HG03060 (cell line): ENCODE results near the gene TBC1D2.
"Not testable (repeated sequence)": the region's sequence is repeated elsewhere in the genome, so short reads cannot be mapped to it uniquely, and the experiment has no call there.

Experiments used
- ATAC-seq: cut with Tn5 transposase; IDR thresholded peaks from one replicate; pipeline ENCODE4 v1.9.1; 2021; ENCODE audit warnings: low read depth, moderate number of reproducible peaks; ENCODE audit not compliant: unreplicated experiment

Gene TBC1D2

DNA sequence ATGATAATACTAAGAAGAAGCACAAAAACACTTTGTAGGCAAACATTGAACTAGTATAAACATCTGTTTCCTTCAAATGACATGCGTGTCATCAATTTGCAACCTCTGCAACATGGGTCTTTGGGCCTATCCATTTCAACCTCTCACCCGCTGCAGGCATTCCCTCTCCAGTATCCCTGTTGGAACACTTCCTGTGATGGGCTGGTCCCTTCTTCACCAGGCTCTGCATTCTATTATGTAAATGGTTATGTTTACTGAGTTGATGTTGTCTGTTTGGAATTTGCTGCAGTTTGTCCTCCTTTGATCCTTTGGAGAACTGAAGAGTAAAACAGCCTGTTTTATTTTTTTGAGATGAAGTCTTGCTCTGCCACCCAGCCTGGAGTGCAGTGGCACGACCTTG is 16.6 kb upstream of the TBC1D2 start:
- no peak for ATAC-seq

DNA sequence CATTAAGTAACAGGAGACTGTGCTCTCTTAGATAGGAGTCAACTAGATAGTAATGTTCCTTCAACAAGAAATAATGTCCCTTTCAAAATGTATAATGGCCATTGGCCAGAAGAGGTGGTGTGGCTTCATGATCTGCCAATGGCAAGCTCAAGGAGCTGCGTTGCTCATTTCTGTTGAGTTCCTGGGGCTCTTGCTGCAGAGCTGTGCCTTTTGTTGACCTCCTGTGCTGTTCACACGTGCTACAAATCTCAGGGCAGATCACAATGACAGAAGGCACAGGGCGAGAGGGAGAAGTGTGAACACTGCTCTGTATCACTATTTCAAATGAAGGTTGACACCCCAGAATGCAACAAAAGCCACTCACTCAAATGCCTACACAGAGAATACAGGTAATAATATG is 16.0 kb upstream of the TBC1D2 start:
- no peak for ATAC-seq

- ATAC-seq = not testable (repeated sequence)
These were observed 14.8 kb upstream of the TBC1D2 start for GRCh38 chr9:98270284-98270683.

DNA sequence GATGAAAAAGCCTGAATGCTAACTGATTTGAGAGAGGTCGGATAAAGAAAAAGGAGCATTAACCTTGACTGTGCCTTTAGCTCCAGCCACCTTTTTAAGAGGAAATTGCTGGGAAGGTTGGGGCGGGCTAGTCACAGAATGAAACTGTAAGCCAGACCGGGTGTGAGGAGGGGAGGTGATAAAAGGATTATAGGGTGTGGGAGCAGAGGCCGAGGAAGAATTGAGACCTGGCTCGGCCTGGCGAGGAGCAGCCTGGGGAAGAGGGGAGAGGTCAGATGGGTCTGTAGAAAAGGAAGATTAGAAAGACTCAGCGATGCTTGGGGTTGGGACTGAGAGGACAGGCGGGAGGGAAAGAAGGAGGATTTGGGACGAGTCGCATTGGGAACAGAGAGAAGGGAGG is 14.2 kb upstream of the TBC1D2 start:
- ATAC-seq = not testable (repeated sequence)

DNA sequence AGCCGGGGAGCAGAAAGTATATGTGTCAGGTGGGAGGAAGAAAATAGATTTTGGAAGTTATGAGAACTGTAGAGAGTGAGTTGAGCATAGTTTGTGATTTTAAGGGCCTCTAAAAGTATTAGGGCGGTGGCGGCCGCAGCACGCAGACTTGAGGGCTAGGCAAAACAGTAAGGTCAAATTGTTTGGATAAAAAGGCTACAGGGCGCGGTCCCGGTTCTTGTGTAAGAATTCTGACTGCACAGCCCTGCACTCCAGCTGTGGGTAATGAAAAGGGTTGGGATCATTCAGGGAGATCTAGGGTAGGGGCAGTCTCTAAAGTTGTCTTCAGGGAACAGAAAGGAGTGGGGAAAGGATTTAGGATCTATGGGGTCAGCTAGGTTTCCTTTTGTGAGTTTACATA is 12.1 kb upstream of the TBC1D2 start:
- ATAC-seq = not testable (repeated sequence)

DNA sequence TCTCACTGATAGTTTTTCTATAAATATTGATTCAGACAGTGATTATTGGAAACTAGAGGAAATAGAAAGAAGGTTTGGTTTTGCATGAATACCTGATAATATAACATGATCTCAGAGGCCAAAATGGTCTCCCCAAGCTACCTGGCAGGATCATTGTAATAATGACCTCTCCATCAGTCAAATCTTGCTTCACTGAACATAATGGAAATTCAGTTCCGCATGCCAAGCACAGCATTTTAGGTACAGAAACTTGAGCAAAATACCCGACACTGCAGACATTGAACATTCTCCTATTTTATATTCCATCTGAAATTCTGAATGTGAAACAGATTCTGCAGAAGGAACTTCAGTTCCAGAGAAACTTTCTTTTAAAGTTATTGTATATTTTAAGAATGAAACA is 9.1 kb upstream of the TBC1D2 start:
- ATAC-seq = no peak

DNA sequence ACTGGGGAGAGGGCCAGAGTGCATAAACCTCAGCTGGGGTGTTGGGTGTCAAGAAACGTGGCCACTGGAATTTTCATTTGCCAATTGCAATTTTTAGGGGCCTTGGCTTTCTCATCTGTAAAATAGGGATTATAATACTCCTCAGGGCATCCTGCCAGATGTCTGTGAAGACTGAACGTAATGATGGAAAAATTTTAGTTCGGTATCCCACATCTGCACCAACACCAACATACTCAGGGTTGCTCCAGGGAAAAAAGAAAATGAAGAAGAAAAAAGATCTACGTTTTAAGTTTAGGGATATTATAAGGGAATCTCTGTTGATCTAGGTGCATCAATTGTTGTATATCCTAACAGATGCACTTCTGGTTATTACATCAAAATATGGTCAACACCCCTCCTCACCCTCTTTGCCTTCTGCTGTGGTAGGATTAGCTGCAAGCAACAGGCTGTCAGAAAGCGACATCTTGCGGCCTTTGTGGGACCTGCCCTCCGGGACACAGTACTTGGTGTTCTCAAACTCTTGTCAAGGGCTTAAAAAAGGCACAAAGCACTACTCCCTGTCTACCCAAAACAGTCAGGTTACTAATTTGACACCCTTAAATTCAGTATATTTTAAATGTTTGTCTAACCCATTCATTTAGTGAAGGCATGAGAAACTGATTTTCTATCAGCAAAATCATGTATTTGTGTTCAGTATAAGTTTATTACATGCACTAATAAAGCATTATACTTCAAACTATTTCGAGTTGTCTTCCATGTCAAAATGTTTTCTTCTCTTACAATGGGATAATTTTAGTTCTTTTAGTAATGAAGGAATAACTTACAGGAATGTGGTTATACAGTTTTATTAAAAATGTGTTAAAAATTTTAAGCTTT is 8.3 kb upstream of the TBC1D2 start:
- ATAC-seq = no peak

DNA sequence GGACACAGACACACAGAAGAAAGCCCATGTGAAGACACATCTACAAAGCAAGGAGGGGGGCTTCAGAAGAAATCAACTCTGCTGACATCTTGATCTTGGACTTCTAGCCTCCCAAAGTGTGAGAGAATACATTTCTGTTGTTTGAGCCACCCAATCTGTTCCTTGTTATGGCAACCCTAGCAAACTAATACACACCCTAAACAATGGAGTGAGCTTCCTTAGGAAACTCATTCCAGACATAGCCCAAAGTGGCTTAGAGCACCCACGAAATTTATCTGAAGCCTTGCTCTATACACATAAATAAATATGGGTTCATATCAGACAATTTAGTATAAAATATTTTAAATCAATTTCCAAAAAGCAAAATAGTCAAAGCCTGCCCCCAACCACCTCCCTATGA is 7.6 kb upstream of the TBC1D2 start:
- ATAC-seq = no peak

DNA sequence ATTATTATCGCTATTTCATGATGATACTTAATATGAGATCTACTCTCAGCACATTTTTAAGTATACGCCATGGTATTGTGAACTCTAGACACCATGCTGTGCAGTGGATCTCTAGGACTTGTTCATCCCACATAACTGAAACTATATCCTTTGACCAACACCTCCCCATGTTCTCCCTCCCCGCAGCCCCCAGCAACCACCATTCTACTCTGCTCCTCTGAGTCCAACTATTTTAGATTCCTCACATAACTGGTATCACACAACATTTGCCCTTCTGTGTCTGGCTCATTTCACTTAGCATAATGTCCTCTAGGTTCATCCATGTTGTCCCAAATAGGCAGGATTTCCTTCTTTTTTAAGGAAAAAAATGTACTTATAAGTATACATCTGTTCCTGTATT is 6.6 kb upstream of the TBC1D2 start:
- ATAC-seq = no peak

- ATAC-seq = no peak
These were observed 5.2 kb upstream of the TBC1D2 start for GRCh38 chr9:98260635-98261034.

DNA sequence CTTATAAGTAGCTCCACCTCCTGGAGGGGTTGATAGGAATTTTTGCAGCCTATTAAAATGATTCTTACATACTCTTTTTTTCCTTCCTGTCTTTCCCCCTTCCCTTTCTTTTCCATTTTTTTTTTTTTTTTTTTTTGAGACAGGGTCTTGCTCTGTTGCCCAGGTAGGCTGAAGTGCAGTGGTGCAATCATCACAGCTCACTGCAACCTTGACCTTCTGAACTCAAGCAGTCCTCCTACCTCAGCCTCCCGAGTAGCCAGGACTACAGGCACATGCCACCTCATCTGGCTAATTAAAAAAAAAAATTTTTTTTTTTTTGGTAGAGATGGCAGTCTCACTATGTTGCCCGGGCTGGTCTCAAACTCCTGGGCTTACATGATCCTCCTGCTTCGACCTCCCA is 4.3 kb upstream of the TBC1D2 start:
- no peak for ATAC-seq

- no peak for ATAC-seq
These were observed 1.3 kb upstream of the TBC1D2 start for GRCh38 chr9:98256756-98257155.

- ATAC-seq = peak; percentile 9
These were observed 330 bp downstream of the TBC1D2 start for GRCh38 chr9:98255061-98255577.

DNA sequence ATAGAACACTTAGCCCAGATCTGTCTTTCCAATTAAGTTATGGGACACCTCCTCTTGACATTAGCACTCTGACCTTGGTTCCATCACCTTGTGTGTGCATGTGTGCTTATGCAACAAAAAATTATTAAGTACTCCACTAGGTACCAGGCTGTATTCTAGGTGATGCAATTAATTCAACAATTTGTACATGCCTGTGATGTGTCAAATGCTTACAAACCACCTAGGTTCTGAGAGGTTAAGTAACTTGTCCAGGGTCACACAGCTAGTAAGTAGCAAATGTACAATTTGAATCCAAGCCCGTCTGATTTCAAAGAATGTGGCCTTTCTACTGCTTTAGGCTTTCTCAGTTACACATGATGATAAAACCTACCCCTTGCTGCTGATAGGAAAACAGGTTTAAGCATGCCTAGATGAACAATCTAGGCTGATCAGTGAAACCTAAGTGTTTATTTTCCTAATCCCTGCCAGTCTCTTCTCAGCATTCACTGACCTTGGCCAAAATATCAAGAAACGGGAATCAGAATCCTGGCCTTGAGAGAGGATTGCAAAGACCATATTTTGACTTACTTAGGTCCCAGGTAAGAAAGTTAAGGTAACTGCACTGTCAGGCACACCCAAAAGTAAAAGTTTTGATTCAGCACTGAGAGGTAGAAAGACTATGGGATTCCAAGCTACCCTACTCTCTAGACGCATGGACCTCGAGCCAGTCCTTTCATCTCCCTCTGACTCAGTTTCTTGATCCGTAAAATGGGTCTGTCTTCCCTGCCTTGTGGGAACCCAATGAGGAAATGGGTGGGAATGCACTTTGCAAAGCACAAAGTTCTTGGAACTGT is 1.0 kb downstream of the TBC1D2 start:
- ATAC-seq = no peak

DNA sequence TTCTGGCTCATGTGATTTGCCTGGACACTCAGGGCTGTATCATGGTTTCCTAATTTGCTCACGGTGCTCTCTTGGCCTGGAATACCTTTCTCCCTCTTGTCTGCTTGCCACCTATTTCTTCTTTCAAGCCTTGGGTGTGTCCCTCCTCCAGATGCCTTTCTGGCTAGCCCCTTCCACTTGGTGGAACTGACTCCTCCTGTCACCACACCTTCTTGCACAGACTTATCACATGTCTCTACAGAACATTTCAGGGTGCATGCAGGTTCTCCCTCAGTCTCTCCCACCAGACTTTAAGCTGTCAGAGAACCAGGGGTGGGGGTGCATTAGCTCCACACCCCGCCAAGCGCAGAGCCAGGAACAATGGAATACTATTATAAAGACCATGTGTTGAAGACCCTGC is 1.9 kb downstream of the TBC1D2 start:
- ATAC-seq = no peak

GRCh38 chr9:98251551-98251950 is 3.9 kb downstream of the TBC1D2 start:
- no peak for ATAC-seq

DNA sequence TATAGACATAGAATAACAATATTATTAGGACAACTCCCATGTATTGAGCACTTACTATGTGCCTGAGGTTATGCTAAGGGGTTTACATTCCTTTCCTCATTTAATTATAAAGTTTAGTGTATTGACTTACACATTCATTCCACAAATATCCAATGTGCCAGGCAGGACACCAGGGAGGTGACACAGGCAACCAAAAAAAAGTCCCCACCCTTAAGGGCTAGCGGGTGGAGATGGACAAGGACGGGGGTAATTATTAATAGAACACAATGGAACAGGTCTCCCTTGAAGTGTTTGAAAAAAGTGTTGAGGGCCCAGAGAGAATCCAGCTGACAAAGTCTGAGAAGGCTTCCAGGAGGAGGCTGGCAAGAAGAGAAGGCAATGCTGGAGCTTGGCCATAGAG is 5.7 kb downstream of the TBC1D2 start:
- ATAC-seq = no peak

GRCh38 chr9:98248737-98249474 is 6.5 kb downstream of the TBC1D2 start:
- no peak for ATAC-seq

DNA sequence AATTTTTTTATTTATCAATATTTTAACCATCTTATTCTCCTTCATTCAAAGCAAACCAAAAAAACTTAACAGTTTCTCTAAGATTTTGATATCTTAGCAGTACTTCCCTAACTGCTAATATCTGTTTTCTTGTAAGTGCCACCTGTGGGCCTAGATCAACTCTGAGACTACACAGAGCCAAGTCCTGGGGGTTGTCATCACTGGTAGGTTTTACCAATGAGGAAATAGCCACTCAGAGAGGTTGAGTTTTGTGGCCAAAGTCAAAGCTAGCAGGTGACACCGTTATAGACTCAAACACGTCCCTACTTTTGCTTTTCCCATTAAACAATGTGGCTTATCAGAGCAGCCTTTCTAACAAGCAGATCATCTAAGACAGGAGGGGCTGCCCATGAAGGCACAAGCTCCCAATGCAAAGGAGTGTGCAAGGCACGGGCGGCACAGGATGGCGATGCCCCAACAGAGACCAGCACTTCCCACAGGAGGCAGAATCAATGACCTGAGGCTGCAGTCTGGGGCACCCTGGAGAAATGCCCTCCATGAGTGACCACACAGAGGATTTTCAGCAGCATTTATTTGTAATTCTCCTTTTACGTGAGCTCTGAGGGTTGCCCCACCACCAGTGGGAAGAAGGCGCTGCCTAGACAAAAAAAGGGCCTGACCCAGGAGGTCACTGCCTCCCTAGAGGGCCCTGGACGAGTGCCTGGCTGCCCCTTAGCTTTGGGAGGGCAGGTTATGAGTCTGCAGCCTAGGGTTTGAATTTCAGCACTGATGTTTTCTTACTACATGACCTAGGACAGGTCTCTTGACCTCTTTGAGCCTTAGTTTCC is 7.4 kb downstream of the TBC1D2 start:
- ATAC-seq = no peak

- no peak for ATAC-seq
These were observed 13.0 kb downstream of the TBC1D2 start for GRCh38 chr9:98242426-98242825.
